ENCODE results near the gene MAPK8. TPM values are rescaled to one million over a fixed set of nuclear protein-coding genes. Genes with fewer than 3 reads are reported as not detected.

The MAPK8 gene
- total and polyA plus RNA-seq, 2 of the 4 experiments (the other 2 are of a cell fraction) = 41.5 to 54.7 TPM

DNA sequence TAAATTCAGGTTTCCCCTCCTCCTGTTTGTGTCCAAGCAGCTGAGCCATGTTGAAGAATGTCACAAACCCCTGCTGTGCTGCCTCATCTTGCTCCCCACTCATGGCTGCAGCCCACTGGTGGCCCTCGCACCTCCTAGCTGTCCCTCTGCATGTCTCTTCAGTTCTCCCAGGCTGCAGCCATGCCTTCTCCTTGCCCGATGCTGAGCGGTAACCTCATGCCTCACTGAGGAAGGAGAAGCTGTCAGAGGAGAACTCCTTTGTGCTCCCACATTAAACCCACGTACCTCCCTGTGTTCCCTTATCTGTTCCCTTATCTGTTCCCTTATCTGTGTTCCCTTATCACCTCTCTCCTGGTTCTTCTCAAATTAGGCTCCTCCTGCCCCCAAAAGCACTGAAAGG, 21.7 kb upstream of the MAPK8 start:
- ChIA-PET POLR2A (ENCODE audit: unreplicated experiment) (no interaction called here), CTCF (no interaction called here)
- H4K8ac ChIP-seq (ENCODE audit: low read depth in 2 of 2, low read length in 2 of 2) = no peak overlapping the region
- H3K4me3 ChIP-seq (ENCODE audit: insufficient read depth, low read depth, low read length) = no peak overlapping the region
- H4K91ac ChIP-seq (ENCODE audit: insufficient read depth, low read depth, low read length) = no peak overlapping the region
- no peak overlapping the region for H3K14ac ChIP-seq (replicated peaks; ENCODE audit: low read depth, low read length)
- in situ Hi-C loops (cut with MboI; ENCODE audit: low sequenced_read_pairs) (no loop called here), intact Hi-C loops (cut with micrococcal nuclease) (no loop called here), dilution Hi-C loops (cut with HindIII; ENCODE audit: low sequenced_read_pairs, unreplicated experiment) (no loop called here)
- H3K27ac ChIP-seq (ENCODE audit: insufficient read depth, low read length) = no peak overlapping the region
- no peak overlapping the region for H3K18ac ChIP-seq (ENCODE audit: low read depth, low read length)
- WGBS, 2 experiments (ENCODE audit: extremely low coverage in 2 of 2, insufficient read length in 1 of 2) = 6% methylated on average over 3 of the region's 4 CpGs; no CpG with 5 or more reads in 1 of the 2 experiments
- H3K23ac ChIP-seq (ENCODE audit: low read depth, low read length) = no peak overlapping the region
- H3K4ac ChIP-seq (ENCODE audit: low read depth, low read length) = no peak overlapping the region
- no peaks in the 10 kb centered on the region for H3K36me3 ChIP-seq (ENCODE audit: control insufficient read depth, insufficient read depth, low read length)
- peaks cover 26% of the 10 kb centered on the region for H3K27me3 ChIP-seq (ENCODE audit: control insufficient read depth, insufficient read depth, low read length)
- no peak overlapping the region for H2BK15ac ChIP-seq (ENCODE audit: low read depth, low read length)
- H2BK20ac ChIP-seq (ENCODE audit: low read depth, low read length) = no peak overlapping the region
- H3K4me1 ChIP-seq (ENCODE audit: control insufficient read depth, insufficient read depth, low read length) = no peaks in the 10 kb centered on the region
- H2BK5ac ChIP-seq (ENCODE audit: low read depth, low read length, poor library complexity, severe bottlenecking) = no peak overlapping the region
- H3K9ac ChIP-seq (ENCODE audit: low read depth, low read length) = no peak overlapping the region
- no peak overlapping the region for H2AK9ac ChIP-seq (replicated peaks; ENCODE audit: low read depth, low read length, poor library complexity)
- BruUV-seq (replicated peaks) = no TSS peak
- H3K9me1 ChIP-seq (ENCODE audit: insufficient read depth, low read length) = no peaks in the 10 kb centered on the region
- H2AK5ac ChIP-seq (ENCODE audit: low read depth, low read length) = no peak overlapping the region
- H2BK120ac ChIP-seq (ENCODE audit: low read depth, low read length) = no peak overlapping the region
- no peak for DNase-seq
- no peak overlapping the region for H3K4me2 ChIP-seq (ENCODE audit: low read depth, low read length)
- no peak overlapping the region for H4K5ac ChIP-seq (ENCODE audit: low read depth, low read length)
- H2AFZ ChIP-seq (replicated peaks; ENCODE audit: low read length, poor library complexity) = no peak overlapping the region
- no peak for TF ChIP-seq MAFK (IDR thresholded peaks at IDR 0.05; ENCODE audit: low read depth, low read length)
- TF ChIP-seq BHLHE40 (IDR thresholded peaks at IDR 0.05; ENCODE audit: low read depth, low read length) = no peak
- no peak for TF ChIP-seq SMC3 (IDR thresholded peaks at IDR 0.05; ENCODE audit: low read depth, low read length)
- TF ChIP-seq POLR2A (IDR thresholded peaks at IDR 0.05; ENCODE audit: low read depth, low read length) = no peak
- no peak for TF ChIP-seq RAD21 (IDR thresholded peaks at IDR 0.05; ENCODE audit: low read length)
- TF ChIP-seq, protein P1, sequence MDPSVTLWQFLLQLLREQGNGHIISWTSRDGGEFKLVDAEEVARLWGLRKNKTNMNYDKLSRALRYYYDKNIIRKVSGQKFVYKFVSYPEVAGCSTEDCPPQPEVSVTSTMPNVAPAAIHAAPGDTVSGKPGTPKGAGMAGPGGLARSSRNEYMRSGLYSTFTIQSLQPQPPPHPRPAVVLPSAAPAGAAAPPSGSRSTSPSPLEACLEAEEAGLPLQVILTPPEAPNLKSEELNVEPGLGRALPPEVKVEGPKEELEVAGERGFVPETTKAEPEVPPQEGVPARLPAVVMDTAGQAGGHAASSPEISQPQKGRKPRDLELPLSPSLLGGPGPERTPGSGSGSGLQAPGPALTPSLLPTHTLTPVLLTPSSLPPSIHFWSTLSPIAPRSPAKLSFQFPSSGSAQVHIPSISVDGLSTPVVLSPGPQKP (IDR thresholded peaks at IDR 0.05; ENCODE audit: borderline replicate concordance, low read depth, low read length) = no peak
- TF ChIP-seq MAZ (IDR thresholded peaks at IDR 0.05; ENCODE audit: borderline replicate concordance, low read depth, low read length) = no peak
- H4K20me1 ChIP-seq (ENCODE audit: insufficient read depth, low read length) = no peaks in the 10 kb centered on the region
- H3K56ac ChIP-seq (ENCODE audit: extremely low read depth, insufficient read depth, low read length) = no peak overlapping the region
- H3K79me1 ChIP-seq (ENCODE audit: low read depth in 1 of 2, low read length in 2 of 2) = no peaks in the 10 kb centered on the region
- H3K9me3 ChIP-seq (ENCODE audit: control insufficient read depth, insufficient read depth, low read length) = peaks cover 4% of the 10 kb centered on the region; the same call in 1 of the 2 replicates
- no peak for ATAC-seq (ENCODE audit: low read depth)

Measured in IMR-90 (cell line).